Calu3 (cell line): ENCODE results near the gene DDN. TPM values are rescaled to one million over a fixed set of nuclear protein-coding genes. Genes with fewer than 3 reads are reported as not detected.

Source experiments
- BruUV-seq: library from RNA; stranded (reverse); fragments of 400-500 nt; replicated peaks from 2 replicates; lab custom pipeline; 2021; lab: Mats Ljungman, UMichigan
- CTCF ChIA-PET: fragments of 300-600 bp; sonication (Branson Sonifier 250); formaldehyde crosslinking; loops from one replicate; lab custom pipeline; 2022; ENCODE audit warnings: antibody characterized with exemption; lab: Charles Lee
- DNase-seq: peaks from one replicate; pipeline ENCODE4 v3.0.0; 2022
- H3K27ac Mint-ChIP-seq: one replicate; pipeline ENCODE4 v1.8.0; 2022; ENCODE audit warnings: mixed read lengths; ENCODE audit not compliant: unreplicated experiment
- H3K27me3 Mint-ChIP-seq: one replicate; pipeline ENCODE4 v1.8.0; 2022; ENCODE audit warnings: mixed read lengths; ENCODE audit not compliant: unreplicated experiment
- H3K36me3 Mint-ChIP-seq: one replicate; pipeline ENCODE4 v1.8.0; 2022; ENCODE audit warnings: mild to moderate bottlenecking, moderate library complexity, mixed read lengths; ENCODE audit not compliant: insufficient read depth, unreplicated experiment
- H3K4me1 Mint-ChIP-seq: one replicate; pipeline ENCODE4 v1.8.0; 2022; ENCODE audit warnings: mild to moderate bottlenecking, low read depth, mixed read lengths; ENCODE audit not compliant: unreplicated experiment
- H3K4me3 Mint-ChIP-seq: one replicate; pipeline ENCODE4 v1.8.0; 2022; ENCODE audit warnings: mild to moderate bottlenecking, low read depth, moderate library complexity, mixed read lengths; ENCODE audit not compliant: unreplicated experiment
- H3K9me3 Mint-ChIP-seq: one replicate; pipeline ENCODE4 v1.8.0; 2022; ENCODE audit warnings: low read depth, mixed read lengths; ENCODE audit not compliant: unreplicated experiment
- CTCF ChIP-seq: fragments of 200-600 bp; IDR thresholded peaks from one replicate; pipeline ENCODE4 v1.8.0; 2022; ENCODE audit warnings: antibody characterized with exemption; ENCODE audit not compliant: unreplicated experiment
- intact Hi-C: fragments of 100-400 bp; cut with micrococcal nuclease; formaldehyde crosslinking; loops from one replicate; pipeline ENCODE4 v1.10.0; 2022; ENCODE audit not compliant: unreplicated experiment
- total RNA-seq: library from RNA; stranded (reverse); gene quantifications from 2 replicates; pipeline ENCODE4 v1.2.3, GENCODE V29; 2022

Gene DDN
- total RNA-seq, 1 experiment from 2014 or later, result 0.21 TPM

- CTCF ChIA-PET, result interaction anchor here (0.6 kb wide), 1 partner anchor 10 kb away, joined by 3 read pairs; no protein-coding TSS in a partner anchor
- DNase-seq, result no peak
- no TSS peak for BruUV-seq
- Mint-ChIP-seq H3K4me3 (no peak overlapping the region), H3K36me3 (peaks cover 43% of the 10 kb centered on the region), H3K27me3 (no peaks in the 10 kb centered on the region), H3K27ac (no peak overlapping the region), H3K9me3 (no peaks in the 10 kb centered on the region), H3K4me1 (no peaks in the 10 kb centered on the region)
- no peak for TF ChIP-seq CTCF
- intact Hi-C loops, result no loop called here
These were observed 38.2 kb upstream of the DDN start for GRCh38 chr12:49037111-49037946.

GRCh38 chr12:49036029-49036428, 36.9 kb upstream of the DDN start:
- no peak for DNase-seq
- Mint-ChIP-seq H3K27ac (no peak overlapping the region), H3K27me3 (no peaks in the 10 kb centered on the region), H3K36me3 (peaks cover 51% of the 10 kb centered on the region), H3K4me1 (no peaks in the 10 kb centered on the region), H3K9me3 (no peaks in the 10 kb centered on the region), H3K4me3 (no peak overlapping the region)
- TF ChIP-seq CTCF, result no peak
- BruUV-seq, result no TSS peak
- CTCF ChIA-PET, result interaction anchor here (0.6 to 0.7 kb wide), 3 partner anchors 214 to 1264 kb away, joined by 3 read pairs; no protein-coding TSS in a partner anchor
- intact Hi-C loops, result no loop called here

GRCh38 chr12:49034286-49034622, 35.1 kb upstream of the DDN start:
- no peak overlapping the region for H3K4me3 Mint-ChIP-seq
- H3K9me3 Mint-ChIP-seq, result no peaks in the 10 kb centered on the region
- no peak for TF ChIP-seq CTCF
- peaks cover 44% of the 10 kb centered on the region for H3K36me3 Mint-ChIP-seq
- no peak overlapping the region for H3K27ac Mint-ChIP-seq
- DNase-seq, result no peak
- intact Hi-C loops, result no loop called here
- no peaks in the 10 kb centered on the region for H3K4me1 Mint-ChIP-seq
- CTCF ChIA-PET, result no interaction called here
- no TSS peak for BruUV-seq
- no peaks in the 10 kb centered on the region for H3K27me3 Mint-ChIP-seq

- intact Hi-C loops, result no loop called here
- CTCF ChIA-PET, result interaction anchor here (0.6 kb wide), 1 partner anchor 426 kb away, joined by 3 read pairs; no protein-coding TSS in a partner anchor
- no peaks in the 10 kb centered on the region for H3K27me3 Mint-ChIP-seq
- no peaks in the 10 kb centered on the region for H3K4me1 Mint-ChIP-seq
- no peaks in the 10 kb centered on the region for H3K9me3 Mint-ChIP-seq
- no peak overlapping the region for H3K4me3 Mint-ChIP-seq
- no peak for DNase-seq
- peaks cover 40% of the 10 kb centered on the region for H3K36me3 Mint-ChIP-seq
- no TSS peak for BruUV-seq
- TF ChIP-seq CTCF, result no peak
- H3K27ac Mint-ChIP-seq, result no peak overlapping the region
These were observed 34.6 kb upstream of the DDN start for GRCh38 chr12:49033611-49034285.
